ENCODE data around the gene ANKRD11.
"Not testable (repeated sequence)": the region's sequence is repeated elsewhere in the genome, so short reads cannot be mapped to it uniquely, and the experiment has no call there.

The ANKRD11 gene

GRCh38 chr16:89328412-89329400 lies 161.7 kb downstream of the ANKRD11 start:
- DNase-seq (ENCODE audit: low spot score): not testable (repeated sequence)

- no peak for DNase-seq (ENCODE audit: low spot score)
These were observed 163.6 kb downstream of the ANKRD11 start for GRCh38 chr16:89326721-89327120.

DNA sequence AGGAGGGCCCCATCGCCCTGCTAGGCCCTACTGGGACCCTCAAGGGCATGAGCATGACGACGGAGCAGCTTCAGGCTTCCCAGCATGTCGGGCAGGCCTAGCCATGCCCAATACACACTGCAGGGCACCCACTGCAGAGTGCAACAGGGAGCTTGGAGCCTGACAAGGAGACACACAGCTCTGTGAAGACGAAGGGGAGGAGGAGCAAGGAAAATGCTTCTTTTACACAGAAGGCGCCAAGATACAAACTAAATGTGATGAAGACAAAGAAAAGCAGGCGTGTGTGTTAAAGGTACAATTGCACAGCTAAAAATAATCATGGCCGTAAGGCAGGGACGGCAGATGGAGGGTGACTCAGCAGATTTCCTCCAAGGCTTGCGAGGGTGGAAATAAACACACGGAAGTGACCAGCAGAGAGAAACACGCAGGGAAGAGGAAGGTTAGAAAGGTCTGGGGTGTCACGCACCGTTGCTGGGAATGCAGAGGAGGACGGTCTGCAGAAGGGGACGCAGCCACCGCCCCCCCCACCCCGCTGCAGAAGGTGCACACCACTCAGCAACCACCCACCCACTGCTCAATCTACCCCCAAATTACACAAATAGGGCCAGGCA lies 164.4 kb downstream of the ANKRD11 start:
- DNase-seq (ENCODE audit: low spot score): peak; percentile 95

- DNase-seq (ENCODE audit: low spot score): no peak
These were observed 166.0 kb downstream of the ANKRD11 start for GRCh38 chr16:89324056-89325010.

- DNase-seq (ENCODE audit: low spot score): no peak
These were observed 167.0 kb downstream of the ANKRD11 start for GRCh38 chr16:89323120-89323960.

DNA sequence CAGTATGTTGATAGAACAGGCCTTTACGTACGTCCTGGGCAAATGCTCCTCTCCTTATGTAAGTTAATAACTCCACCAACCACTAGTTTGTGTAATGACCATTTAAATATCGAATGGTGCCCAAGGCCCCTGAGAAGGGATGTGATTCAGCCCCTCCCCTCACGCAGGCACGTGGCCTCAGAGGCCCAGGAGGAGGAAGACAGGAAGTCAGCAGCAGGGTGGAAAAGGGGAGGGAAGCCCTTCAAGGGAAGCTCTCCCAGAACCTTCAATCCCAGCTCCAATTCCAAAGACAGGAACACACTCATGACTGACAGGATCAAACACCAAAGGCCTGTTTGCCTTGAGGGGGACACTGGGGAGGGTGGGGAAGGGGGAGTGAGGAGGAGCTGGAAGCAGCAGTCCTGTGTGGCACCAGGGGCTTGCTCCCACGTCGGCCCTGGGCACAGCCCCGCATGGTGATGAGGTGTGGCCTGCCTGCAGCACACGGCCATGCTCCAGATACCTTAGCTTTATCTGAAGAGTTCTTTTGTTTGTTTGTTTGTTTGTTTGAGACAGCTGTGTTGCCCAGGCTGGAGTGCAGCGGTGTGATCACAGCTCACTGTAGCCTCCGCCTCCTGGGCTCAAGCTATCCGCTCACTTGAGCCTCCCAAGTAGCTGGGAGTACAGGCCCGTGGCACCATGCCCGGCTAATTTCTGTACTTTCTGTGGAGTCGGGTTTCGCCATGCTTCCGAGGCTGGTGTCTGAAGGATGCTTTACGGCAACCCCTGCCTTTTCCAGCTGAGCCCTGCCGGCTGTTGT lies 167.8 kb downstream of the ANKRD11 start:
- peak; percentile 78 for DNase-seq (ENCODE audit: low spot score)

GRCh38 chr16:89320782-89321501 lies 169.4 kb downstream of the ANKRD11 start:
- no peak for DNase-seq (ENCODE audit: low spot score)

GRCh38 chr16:89319886-89320781 lies 170.2 kb downstream of the ANKRD11 start:
- DNase-seq (ENCODE audit: low spot score): peak; percentile 94

- DNase-seq (ENCODE audit: low spot score): no peak
These were observed 170.8 kb downstream of the ANKRD11 start for GRCh38 chr16:89319631-89319885.

GRCh38 chr16:89318871-89319630 lies 171.3 kb downstream of the ANKRD11 start:
- DNase-seq (ENCODE audit: low spot score): no peak

GRCh38 chr16:89318430-89318758 lies 172.0 kb downstream of the ANKRD11 start:
- no peak for DNase-seq (ENCODE audit: low spot score)

DNA sequence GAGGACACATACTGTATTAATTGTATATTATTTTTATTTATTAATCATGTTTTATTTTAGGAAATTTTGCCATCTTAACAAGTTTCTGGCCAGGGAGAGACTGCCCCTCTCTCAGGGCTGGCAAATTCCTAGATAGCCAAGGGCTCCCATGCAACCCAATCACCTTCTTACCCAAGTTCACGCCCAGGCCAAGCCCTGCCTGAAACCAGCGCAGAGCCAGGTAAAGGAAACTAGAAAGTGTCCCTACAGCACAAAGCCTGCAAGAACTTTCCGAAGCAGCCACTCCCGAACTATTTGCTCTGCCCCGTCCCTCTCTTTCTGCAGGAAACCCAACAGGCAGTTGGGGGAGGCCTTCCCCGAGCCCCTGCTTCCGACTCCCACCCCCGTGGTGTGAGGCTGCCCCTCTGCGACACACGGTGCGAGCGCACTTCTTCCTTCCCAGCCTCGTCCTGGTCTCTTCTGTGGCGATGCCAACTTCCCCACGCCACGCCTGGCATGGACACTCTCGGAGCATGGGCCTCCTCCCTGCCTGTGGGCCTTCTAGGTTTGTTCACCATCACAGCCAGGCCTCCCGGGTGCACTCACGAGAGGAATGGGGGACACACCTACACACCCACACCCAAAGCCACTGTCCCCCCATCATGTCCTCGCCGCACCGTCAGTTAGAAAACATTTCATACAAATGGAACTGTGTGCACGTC lies 172.5 kb downstream of the ANKRD11 start:
- no peak for DNase-seq (ENCODE audit: low spot score)

- no peak for DNase-seq (ENCODE audit: low spot score)
These were observed 173.2 kb downstream of the ANKRD11 start for GRCh38 chr16:89317101-89317671.

- DNase-seq (ENCODE audit: low spot score): no peak
These were observed 173.7 kb downstream of the ANKRD11 start for GRCh38 chr16:89316701-89317100.

DNA sequence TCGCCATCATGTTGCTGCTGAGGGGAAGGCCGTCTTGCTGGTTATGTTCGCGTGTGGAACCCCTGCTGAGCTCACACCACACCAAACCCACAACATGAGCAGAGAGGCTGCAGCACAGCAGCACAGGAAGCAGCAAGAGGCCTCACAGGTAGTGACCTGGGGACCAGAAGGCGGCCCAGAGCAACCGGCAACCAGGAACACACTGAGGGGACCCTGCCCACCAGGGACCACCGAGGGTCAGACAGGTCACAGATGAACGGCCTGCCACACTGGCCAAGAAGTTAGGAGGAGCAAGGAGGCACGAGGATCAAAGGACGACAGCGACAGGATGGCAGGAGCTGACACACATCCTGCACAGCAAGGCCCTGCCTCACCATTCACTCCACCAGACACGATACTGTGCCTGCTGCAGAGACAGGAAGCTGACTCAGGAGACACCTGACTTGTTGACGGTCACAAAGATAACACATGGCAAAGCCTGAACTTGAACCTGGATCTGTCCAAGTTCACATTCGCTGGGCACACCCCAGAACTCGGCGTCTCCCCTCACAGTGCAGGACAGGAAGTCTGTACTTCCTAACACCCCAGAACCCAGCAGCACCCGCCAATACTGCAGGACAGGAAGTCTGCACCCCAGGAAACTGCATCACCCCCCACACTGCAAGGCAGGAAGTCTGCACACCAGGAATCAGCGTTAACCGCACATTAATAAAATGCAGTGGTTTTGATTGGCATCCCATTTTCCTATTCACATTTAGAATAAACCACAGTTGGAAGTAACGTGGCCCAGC lies 174.4 kb downstream of the ANKRD11 start:
- peak; percentile 76 for DNase-seq (ENCODE audit: low spot score)

GRCh38 chr16:89315271-89315670 lies 175.1 kb downstream of the ANKRD11 start:
- DNase-seq (ENCODE audit: low spot score): no peak
